ENCODE measurements around the gene KIAA1671.

DNA sequence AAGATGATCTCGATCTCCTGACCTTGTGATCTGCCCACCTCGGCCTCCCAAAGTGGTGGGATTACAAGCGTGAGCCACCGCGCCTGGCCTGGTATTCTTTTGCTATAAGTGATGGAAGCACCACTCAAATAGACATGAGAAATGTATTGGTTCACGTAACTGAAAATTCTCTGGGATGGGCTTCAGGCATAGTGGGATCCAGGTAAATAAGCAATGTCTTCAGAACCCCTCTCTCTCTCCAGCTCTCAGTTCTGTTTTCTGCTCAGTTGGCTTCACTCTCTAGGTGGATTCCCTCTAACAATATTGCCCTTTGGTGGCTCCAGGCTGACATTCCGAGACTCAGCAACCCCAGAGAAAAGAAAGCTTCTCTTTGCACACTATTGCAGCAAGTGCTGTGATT lies 5.1 kb upstream of the KIAA1671 start:
- no peak for TF ChIP-seq ZFX (IDR thresholded peaks at IDR 0.05)
- TF ChIP-seq CTCF (conservative IDR thresholded peaks at IDR 0.05) = no peak
